ENCODE data around the gene OR7G2.
"Not testable (repeated sequence)": the region's sequence is repeated elsewhere in the genome, so short reads cannot be mapped to it uniquely, and the experiment has no call there.

The OR7G2 gene

DNA sequence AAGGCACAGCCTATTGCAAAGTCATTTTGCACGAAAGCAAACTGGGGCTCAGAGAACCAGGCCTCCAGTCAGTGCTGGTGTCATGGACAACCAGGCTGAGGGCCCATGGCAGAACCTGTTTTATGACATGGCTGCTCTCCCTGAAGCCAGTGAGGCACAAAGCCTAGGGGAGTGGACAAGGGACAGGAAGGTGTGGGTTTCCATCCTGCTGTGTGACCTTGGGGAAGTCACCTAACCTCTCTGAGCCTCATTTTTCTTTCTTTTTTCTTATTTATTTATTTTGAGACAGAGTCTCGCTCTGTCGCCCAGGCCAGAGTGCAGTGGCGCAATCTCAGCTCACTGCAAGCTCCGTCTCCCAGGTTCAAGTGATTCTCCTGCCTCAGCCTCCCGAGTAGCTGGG is 35.6 kb downstream of the OR7G2 start:
- FAIRE-seq = not testable (repeated sequence)

DNA sequence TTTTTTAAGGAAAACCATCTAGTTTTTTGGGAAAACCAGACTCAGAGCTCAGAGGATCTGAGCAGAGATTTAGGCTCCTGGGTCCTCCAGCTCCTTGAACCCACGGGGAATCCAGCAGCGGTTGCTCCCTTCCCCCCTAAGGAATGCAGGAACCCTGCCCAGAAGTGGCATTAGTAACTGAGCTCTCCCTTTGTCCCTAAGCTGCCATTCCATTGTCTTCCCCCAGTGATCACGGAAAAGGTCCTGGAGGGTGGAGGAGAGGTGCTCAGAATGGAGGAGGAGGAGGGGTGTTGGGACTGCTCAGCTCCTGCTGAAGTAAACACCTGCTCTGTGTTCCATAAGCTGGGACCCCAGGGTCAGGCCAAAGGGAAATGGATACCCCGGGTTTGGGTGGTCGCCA is 37.2 kb downstream of the OR7G2 start:
- FAIRE-seq = no peak

DNA sequence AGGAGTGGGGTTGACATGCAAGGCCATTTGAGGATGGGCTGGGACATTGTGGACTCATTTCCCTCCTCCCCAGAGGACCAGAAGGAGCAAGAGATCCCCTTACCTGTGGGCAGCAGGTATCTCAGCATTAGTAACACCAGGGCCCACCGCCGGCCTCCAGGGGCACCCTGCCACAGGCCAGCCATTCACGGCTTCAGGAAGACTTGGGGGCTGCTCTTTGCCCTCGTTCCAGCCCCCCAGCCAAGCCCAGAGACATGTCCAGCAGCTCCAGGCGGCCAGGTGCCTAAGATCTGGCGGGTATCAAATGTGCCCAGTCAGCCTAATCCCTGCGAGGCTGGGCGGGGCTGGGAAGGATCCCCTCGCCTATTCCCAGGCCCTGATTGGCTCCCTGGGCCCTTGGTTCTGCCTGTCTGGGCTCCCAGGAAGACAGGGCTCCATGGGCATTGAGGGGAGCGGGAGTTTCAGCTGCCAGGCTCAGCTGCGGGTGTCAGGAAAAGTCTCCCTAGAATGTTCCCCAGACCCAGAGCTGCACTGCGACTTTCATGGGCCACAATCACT is 41.7 kb downstream of the OR7G2 start:
- no peak for FAIRE-seq

DNA sequence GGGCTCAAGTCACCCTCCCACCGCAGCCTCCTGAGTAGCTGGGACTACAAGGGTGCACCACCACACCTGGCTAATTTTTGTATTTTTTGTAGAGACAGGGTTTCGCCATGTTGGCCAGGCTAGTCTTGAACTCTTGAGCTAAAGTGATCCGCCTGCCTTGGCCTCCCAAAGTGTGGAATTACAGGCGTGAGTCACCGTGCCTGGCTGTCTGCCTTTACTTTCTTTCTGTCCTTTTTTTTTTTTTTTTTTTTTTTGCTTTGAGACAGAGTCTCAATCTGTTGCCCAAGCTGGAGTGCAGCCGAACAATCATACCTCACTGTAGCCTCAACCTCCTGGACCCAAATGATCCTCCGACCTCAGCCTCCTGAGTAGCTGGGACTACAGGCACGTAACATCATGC is 45.4 kb downstream of the OR7G2 start:
- FAIRE-seq = no peak

DNA sequence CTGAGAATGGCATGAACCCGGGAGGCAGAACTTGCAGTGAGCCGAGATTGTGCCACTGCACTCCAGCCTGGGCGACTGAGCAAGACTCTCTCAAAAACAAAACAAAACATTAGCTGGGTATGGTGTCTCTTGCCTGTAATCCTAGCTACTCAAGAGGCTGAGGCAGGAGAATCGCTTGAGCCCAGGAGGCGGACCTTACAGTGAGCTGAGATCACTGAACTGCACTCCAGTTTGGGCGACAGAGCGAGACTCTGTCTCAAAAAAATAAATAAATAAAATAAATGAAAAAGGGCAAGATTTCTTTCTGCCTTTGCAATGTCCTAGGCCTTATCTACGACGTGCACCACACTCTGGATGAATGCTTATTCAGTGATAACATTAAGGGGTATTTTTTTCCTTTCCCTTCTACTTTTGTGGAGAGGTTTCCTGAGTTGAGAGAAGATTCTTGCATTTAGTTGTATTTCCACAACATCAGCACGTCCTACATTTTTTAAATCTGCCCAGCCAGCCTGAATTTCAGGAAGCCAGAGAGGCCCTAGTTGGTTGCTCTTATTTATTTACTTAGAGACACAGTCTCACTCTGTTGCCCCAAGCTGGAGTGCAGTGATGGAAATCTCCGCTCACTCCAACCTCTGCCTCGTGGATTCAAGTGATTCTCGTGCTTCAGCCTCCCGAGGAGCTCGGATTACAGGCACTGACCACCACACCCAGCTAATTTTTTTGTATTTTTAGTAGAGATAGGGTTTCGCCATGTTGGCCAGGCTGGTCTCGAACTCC is 46.5 kb downstream of the OR7G2 start:
- no peak for FAIRE-seq

DNA sequence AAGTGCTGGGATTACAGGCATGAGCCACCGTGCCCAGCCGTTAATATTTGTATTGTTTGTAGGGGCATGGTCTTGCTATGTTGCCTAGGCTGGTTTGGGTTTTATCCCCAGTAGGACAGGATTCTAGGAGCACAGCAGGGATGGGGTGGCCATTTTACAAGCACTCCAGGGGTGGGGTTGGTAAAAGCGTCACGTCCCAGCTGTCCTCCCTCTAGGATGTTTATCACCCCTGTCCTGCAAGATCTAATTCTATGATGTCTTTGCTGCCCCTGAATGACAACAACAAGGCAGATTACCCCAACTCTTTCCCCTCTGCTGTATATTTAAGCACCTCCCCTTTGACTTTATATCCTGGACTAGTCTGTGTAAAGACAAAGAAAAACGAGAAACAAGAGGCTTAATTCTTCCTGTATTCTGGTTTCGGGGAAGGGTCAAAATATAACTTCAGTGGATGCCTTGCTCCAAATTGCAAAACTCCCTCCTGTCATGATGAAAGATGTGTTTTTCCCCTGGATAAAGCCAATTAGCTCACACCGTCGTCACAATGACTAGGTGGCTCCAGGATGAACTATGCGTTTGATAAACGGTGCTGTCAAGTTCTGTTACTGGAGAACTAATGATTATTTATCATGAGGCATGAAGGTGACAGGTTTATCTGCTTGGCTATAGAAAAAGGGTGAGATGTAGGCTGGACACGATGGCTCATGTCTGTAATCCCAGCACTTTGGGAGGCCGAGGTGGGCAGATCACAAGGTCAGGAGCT is 48.2 kb downstream of the OR7G2 start:
- no peak for FAIRE-seq

DNA sequence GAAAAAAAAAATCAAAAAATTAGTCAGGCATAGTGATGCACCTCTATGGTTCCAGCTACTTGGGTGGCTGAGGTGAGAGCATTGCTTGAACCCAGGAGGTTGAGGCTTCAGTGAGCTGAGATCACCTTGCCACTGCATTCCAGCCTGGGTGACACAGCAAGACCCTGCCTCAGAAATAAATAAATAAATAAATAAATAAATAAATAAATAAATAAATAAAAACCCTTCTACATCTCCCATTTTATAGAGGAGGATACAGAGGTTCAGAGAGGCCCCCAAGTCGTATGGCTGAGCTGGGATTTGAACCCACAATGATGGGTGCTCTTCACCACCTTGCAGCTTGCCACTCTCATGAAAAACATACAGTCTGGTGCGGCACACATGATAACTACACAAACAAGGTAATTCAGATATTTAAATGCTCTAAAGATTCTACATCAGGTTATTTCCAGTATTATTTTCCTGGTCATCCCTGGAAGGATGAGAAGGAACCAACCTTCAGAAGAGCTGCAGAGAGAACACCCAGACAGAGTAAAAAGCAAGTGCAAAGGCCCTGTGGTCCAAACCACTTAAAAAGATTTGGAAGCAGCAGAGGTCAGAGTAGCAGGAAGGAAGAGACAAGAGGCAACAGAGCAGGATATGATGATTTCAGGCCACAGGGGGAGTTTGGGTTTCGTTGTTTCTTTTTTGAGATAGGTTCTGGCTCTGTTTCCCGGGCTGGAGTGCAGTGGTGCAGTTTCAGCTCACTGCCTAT is 49.6 kb downstream of the OR7G2 start:
- FAIRE-seq = no peak

DNA sequence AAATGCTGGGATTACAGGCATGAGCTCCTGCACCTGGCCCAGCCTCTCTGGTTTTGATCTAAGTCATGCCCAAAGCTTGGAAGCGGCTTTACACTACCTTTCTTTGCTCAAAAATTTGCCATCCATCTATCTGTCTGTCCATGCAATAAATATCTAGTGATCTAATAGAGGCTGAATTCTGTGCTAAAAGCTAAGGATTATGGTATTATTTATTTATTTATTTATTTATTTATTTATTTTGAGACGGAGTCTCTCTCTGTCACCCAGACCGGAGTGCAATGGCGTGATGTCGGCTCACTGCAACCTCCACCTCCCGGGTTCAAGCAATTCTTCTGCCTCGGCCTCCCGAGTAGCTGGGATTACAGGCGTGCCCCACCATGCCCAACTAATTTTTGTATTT is 51.1 kb downstream of the OR7G2 start:
- FAIRE-seq = not testable (repeated sequence)

DNA sequence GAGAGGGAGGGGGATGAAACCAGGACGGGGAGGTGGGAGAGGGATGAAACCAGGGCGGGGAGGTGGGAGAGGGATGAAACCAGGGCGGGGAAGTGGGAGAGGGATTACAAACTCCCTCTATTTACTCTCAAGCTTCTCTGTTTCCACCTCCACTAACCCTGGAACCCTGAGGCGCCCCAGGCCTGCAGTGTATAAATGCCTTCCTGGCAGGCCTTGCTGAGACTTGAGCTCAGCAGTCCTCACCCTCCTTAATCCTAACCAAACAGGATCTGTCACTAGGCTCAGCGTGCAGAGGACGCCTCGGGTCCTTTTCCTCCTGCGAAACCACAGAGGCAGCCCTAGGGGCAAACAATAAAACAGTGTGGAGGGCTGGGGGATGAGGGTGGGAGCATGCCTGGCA is 52.5 kb downstream of the OR7G2 start:
- FAIRE-seq = no peak

DNA sequence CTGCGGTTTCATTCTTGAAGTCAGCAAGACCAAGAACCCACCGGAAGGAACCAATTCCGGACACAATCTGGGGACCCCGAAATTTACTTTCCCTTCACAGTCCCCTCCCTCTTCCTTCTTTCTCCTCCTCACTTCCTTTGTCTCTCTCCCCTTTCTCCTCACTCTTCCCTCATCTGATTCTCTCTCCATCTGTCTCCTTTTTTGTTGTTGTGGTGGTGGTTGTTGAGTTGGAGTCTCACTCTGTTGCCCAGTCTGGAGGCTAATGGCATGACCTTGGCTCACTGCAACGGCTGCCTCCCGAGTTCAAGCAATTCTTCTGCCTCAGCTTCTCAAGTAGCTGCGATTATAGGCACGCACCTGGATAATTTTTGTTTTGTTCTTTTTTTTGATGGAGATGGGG is 53.1 kb downstream of the OR7G2 start:
- no peak for FAIRE-seq

DNA sequence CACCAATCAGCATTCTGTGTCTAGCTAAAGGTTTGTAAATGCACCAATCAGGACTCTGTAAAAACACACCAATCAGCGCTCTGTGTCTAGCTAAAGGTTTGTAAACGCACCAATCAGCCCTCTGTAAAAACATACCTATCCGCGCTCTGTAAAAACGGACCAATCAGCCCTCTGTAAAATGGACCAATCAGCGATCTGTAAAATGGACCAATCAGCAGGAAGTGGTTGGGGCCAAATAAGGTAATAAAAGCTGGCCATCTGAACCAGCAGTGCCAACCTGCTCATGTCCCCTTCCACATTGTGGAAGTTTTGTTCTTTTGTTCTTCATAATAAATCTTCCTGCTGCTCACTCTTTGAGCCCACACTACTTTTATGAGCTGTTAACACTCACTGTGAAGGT is 53.6 kb downstream of the OR7G2 start:
- not testable (repeated sequence) for FAIRE-seq

DNA sequence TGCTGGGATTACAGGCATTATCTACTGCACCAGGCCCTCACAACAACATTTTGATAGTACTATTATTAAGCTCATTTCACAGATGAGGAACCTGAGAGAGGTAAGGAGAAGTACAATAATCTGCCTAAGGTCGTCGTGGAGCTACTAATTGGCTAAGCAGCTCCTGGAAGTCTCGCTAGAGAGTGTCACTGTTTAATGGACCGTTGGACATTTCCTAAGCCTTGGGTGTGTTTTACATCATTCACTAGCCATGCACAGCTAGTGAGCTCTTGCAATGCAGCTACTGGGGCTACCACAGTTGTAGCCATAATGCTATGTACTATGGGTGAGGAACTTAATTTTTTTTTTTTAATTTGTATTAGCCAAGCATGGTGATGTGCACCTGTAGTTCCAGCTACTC is 54.4 kb downstream of the OR7G2 start:
- FAIRE-seq = no peak
